ENCODE measurements around the gene ATF4. TPM values are rescaled to one million over a fixed set of nuclear protein-coding genes. Genes with fewer than 3 reads are reported as not detected.

The ATF4 gene
- total RNA-seq, 1 donor from 2014 or later: 363 TPM

DNA sequence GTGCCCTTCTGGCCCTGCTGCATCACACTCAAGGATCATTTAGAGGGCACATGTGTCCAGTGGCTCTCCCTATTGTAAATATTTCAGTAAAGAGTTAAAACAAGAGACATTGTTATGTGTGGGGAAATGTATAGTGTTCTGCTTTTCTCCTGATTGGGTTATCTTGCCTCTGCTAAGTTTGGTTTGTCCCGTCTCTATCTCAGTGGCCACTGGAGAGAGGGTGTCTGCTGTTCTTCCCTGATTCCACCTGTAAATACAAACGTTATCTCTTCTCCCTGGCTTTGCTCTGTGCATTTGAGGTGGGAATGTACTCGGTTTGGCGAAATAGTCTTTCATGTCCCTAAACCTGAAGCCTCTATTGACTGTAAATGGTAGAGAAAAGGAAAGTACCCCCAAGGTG lies 12.0 kb upstream of the ATF4 start:
- Mint-ChIP-seq H3K36me3 (ENCODE audit: low read depth) (peaks cover 88% of the 10 kb centered on the region), H3K4me1 (peaks cover 29% of the 10 kb centered on the region)
- CTCF ChIA-PET: no interaction called here

DNA sequence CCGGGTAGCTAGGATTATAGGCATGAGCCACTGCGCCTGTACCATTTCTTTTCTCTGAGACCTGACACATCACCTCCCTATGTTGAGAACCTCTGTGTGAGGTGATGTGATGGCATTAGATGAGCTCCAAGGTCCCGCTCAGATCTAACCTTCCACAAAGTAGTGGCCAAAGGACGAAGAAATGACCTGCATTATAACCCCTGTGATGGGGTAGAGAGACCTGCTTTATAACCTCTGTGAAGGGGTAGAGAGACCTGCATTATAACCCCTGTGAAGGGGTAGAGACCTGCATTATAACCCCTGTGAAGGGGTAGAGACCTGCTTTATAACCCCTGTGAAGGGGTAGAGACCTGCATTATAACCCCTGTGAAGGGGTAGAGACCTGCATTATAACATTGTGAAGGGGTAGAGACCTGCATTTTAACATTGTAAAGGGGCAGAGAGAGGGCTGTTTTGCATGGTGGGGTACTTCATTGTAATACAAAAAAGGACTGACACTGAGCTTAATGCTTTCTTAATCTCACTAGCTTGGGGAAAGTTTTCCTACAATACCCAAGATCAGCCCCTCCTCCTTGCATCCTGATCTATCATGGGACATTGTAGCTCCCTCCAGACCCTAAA lies 9.7 kb upstream of the ATF4 start:
- intact Hi-C loops (cut with micrococcal nuclease): no loop called here
- TF ChIP-seq, protein P1, sequence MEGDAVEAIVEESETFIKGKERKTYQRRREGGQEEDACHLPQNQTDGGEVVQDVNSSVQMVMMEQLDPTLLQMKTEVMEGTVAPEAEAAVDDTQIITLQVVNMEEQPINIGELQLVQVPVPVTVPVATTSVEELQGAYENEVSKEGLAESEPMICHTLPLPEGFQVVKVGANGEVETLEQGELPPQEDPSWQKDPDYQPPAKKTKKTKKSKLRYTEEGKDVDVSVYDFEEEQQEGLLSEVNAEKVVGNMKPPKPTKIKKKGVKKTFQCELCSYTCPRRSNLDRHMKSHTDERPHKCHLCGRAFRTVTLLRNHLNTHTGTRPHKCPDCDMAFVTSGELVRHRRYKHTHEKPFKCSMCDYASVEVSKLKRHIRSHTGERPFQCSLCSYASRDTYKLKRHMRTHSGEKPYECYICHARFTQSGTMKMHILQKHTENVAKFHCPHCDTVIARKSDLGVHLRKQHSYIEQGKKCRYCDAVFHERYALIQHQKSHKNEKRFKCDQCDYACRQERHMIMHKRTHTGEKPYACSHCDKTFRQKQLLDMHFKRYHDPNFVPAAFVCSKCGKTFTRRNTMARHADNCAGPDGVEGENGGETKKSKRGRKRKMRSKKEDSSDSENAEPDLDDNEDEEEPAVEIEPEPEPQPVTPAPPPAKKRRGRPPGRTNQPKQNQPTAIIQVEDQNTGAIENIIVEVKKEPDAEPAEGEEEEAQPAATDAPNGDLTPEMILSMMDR (IDR thresholded peaks at IDR 0.05): no peak
- ChIA-PET POLR2A (interaction anchor here (1.4 to 2.0 kb wide), 2 partner anchors 9 to 18 kb away, joined by 3 to 16 read pairs; partner anchors contain the start of gene ATF4), CTCF (interaction anchor here (1.1 to 2.4 kb wide), 4 partner anchors 14 to 20 kb away, joined by 3 to 8 read pairs (median 3); no protein-coding TSS in a partner anchor)
- no peak for DNase-seq
- Mint-ChIP-seq H3K27me3 (no peaks in the 10 kb centered on the region), H3K4me3 (no peak overlapping the region), H3K36me3 (ENCODE audit: low read depth) (peaks cover 91% of the 10 kb centered on the region), H3K4me1 (peaks cover 24% of the 10 kb centered on the region), H3K9me3 (no peaks in the 10 kb centered on the region), H3K27ac (no peak overlapping the region)
- no peak for ATAC-seq (ENCODE audit: low read depth)

More for the DNA sequence above, 12.0 kb upstream of the ATF4 start:
- Mint-ChIP-seq H3K4me3 (no peak overlapping the region), H3K9me3 (no peaks in the 10 kb centered on the region), H3K27ac (no peak overlapping the region), H3K27me3 (no peaks in the 10 kb centered on the region)
- ATAC-seq (ENCODE audit: low read depth) (no peak), DNase-seq (no peak)
- intact Hi-C loops (cut with micrococcal nuclease): no loop called here
- TF ChIP-seq, protein P1 (IDR thresholded peaks at IDR 0.05): no peak
- POLR2A ChIA-PET: interaction anchor here (0.8 kb wide), 1 partner anchor 9 kb away, joined by 3 read pairs; no protein-coding TSS in a partner anchor

DNA sequence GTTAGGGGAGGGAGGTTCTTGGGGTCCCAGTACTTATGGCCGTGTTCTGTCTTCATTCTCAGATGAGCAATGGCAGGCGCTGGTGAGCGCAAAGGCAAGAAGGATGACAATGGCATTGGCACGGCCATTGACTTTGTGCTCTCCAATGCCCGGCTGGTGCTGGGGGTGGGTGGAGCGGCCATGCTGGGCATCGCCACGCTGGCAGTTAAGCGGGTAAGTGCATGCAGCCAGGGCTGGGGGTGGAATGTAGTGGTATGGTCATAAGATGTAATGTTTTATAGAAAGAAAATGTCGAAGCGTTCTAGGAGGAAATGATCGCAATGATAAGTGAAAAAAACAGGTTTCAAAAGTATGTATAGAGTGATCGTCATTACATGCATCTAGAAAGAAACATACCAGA lies 9.1 kb upstream of the ATF4 start:
- ATAC-seq (ENCODE audit: low read depth): no peak
- no peak for DNase-seq
- intact Hi-C loops (cut with micrococcal nuclease): no loop called here
- ChIA-PET POLR2A (interaction anchor here (1.4 to 2.0 kb wide), 2 partner anchors 9 to 17 kb away, joined by 3 to 16 read pairs; partner anchors contain the start of gene ATF4), CTCF (interaction anchor here (1.1 to 2.4 kb wide), 2 partner anchors 18 to 21 kb away, joined by 3 to 8 read pairs; no protein-coding TSS in a partner anchor)
- Mint-ChIP-seq H3K27ac (no peak overlapping the region), H3K4me1 (peaks cover 27% of the 10 kb centered on the region), H3K9me3 (no peaks in the 10 kb centered on the region), H3K36me3 (ENCODE audit: low read depth) (peaks cover 91% of the 10 kb centered on the region), H3K27me3 (no peaks in the 10 kb centered on the region), H3K4me3 (no peak overlapping the region)
- TF ChIP-seq, protein P1 (IDR thresholded peaks at IDR 0.05): no peak

DNA sequence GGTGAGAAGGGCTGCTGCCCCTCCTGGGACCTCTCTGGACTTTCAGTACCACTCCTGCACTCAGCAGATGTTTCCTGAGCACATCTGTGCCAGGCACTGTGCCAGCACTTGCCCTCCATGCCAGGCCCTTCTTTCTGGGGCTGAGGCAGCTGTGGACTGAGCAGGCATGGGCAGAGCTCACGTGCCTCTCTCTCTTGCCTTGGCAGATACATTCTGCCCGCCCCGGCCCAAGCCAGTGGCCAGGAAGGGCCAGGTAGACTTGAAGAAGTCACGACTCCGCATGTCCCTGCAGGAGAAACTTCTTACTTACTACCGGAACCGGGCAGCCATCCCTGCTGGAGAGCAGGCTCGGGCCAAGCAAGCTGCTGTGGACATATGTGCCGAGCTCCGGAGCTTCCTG lies 8.3 kb upstream of the ATF4 start:
- H3K4me1 Mint-ChIP-seq: peaks cover 28% of the 10 kb centered on the region
- CTCF ChIA-PET: no interaction called here
- no peaks in the 10 kb centered on the region for H3K27me3 Mint-ChIP-seq
- H3K4me3 Mint-ChIP-seq: no peak overlapping the region
- intact Hi-C loops (cut with micrococcal nuclease): no loop called here
- TF ChIP-seq, protein P1 (IDR thresholded peaks at IDR 0.05): no peak
- H3K9me3 Mint-ChIP-seq: no peaks in the 10 kb centered on the region
- POLR2A ChIA-PET: interaction anchor here (1.5 kb wide), 1 partner anchor 10 kb away, joined by 5 read pairs; the partner anchor contains the start of gene MIEF1
- H3K27ac Mint-ChIP-seq: no peak overlapping the region
- ATAC-seq (ENCODE audit: low read depth) (no peak), DNase-seq (no peak)
- H3K36me3 Mint-ChIP-seq (ENCODE audit: low read depth): peaks cover 87% of the 10 kb centered on the region

DNA sequence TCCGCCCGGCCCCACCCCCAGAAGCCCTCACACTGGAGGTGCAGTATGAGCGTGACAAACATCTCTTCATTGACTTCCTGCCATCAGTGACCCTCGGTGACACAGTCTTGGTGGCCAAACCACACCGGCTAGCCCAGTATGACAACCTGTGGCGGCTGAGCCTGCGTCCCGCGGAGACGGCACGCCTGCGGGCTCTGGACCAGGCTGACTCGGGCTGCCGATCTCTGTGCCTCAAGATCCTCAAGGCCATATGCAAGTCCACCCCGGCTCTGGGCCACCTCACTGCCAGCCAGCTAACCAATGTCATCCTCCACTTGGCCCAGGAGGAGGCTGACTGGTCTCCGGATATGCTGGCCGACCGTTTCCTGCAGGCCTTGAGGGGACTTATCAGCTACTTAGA lies 6.6 kb upstream of the ATF4 start:
- intact Hi-C loops (cut with micrococcal nuclease): loop anchor here (1.0 to 2.0 kb wide), 4 partner anchors 21 to 170 kb away; partner anchors contain the start of gene TAB1
- H3K4me3 Mint-ChIP-seq: no peak overlapping the region
- H3K27me3 Mint-ChIP-seq: no peaks in the 10 kb centered on the region
- H3K9me3 Mint-ChIP-seq: no peaks in the 10 kb centered on the region
- ChIA-PET CTCF (interaction anchor here (1.0 to 4.9 kb wide), 14 partner anchors 12 to 523 kb away, joined by 3 to 33 read pairs (median 7); partner anchors contain the start of genes MIEF1 and TAB1), POLR2A (interaction anchor here (1.0 to 1.4 kb wide), 5 partner anchors 12 to 194 kb away, joined by 3 to 5 read pairs (median 3); partner anchors contain the start of genes MIEF1 and RPL3)
- peaks cover 78% of the 10 kb centered on the region for H3K36me3 Mint-ChIP-seq (ENCODE audit: low read depth)
- TF ChIP-seq, protein P1 (IDR thresholded peaks at IDR 0.05): no peak
- H3K27ac Mint-ChIP-seq: no peak overlapping the region
- no peak for ATAC-seq (ENCODE audit: low read depth)
- peaks cover 27% of the 10 kb centered on the region for H3K4me1 Mint-ChIP-seq
- no peak for DNase-seq

All from activated B cell treated with CpG ODN at 0.5 μM for 24 hours (primary cell).